ENCODE measurements around the gene CYB5D1.

Gene CYB5D1

GRCh38 chr17:7817643-7817964 is 40.2 kb upstream of the CYB5D1 start:
- H3K4me3 ChIP-seq (ENCODE audit: low read depth, low read length), result no peak overlapping the region
- no peak for DNase-seq (ENCODE audit: low read depth, low spot score)
- ChIA-PET POLR2A (no interaction called here), CTCF (interaction anchor here (1.2 to 2.1 kb wide), 2 partner anchors 16 to 75 kb away, joined by 3 to 13 read pairs; no protein-coding TSS in a partner anchor)
- TF ChIP-seq CTCF (IDR thresholded peaks at IDR 0.05; ENCODE audit: insufficient read depth, low read length, missing control alignments), result no peak

- H3K4me3 ChIP-seq (ENCODE audit: low read depth, low read length), result no peak overlapping the region
- no peak for TF ChIP-seq CTCF (IDR thresholded peaks at IDR 0.05; ENCODE audit: insufficient read depth, low read length, missing control alignments)
- no peak for DNase-seq (ENCODE audit: low read depth, low spot score)
- POLR2A ChIA-PET, result no interaction called here
- CTCF ChIA-PET, result interaction anchor here (0.9 to 4.2 kb wide), 6 partner anchors 19 to 95 kb away, joined by 3 to 17 read pairs (median 3); partner anchors contain the start of genes NAA38 and TMEM88
Observed at GRCh38 chr17:7818026-7818425, 39.8 kb upstream of the CYB5D1 start.

GRCh38 chr17:7818746-7819645 is 38.8 kb upstream of the CYB5D1 start:
- DNase-seq (ENCODE audit: low read depth, low spot score), result no peak
- no peak for TF ChIP-seq CTCF (IDR thresholded peaks at IDR 0.05; ENCODE audit: insufficient read depth, low read length, missing control alignments)
- POLR2A ChIA-PET, result no interaction called here
- CTCF ChIA-PET, result interaction anchor here (0.8 to 5.7 kb wide), 17 partner anchors 7 to 242 kb away, joined by 3 to 47 read pairs (median 3); partner anchors contain the start of genes KDM6B, NAA38 and TMEM88
- no peak overlapping the region for H3K4me3 ChIP-seq (ENCODE audit: low read depth, low read length)

GRCh38 chr17:7820231-7820630 is 37.6 kb upstream of the CYB5D1 start:
- CTCF ChIA-PET, result interaction anchor here (0.7 to 5.7 kb wide), 17 partner anchors 8 to 238 kb away, joined by 3 to 47 read pairs (median 7); partner anchors contain the start of genes KDM6B, NAA38 and TMEM88

GRCh38 chr17:7822126-7822525 is 35.7 kb upstream of the CYB5D1 start:
- ChIA-PET CTCF (interaction anchor here (0.5 to 5.7 kb wide), 21 partner anchors 10 to 220 kb away, joined by 3 to 47 read pairs (median 7); partner anchors contain the start of genes KDM6B, NAA38 and TMEM88), POLR2A (no interaction called here)
- H3K4me3 ChIP-seq (ENCODE audit: low read depth, low read length), result no peak overlapping the region
- TF ChIP-seq CTCF (IDR thresholded peaks at IDR 0.05; ENCODE audit: insufficient read depth, low read length, missing control alignments), result no peak
- DNase-seq (ENCODE audit: low read depth, low spot score), result no peak

More at GRCh38 chr17:7820231-7820630, 37.6 kb upstream of the CYB5D1 start:
- DNase-seq (ENCODE audit: low read depth, low spot score), result no peak
- H3K4me3 ChIP-seq (ENCODE audit: low read depth, low read length), result no peak overlapping the region
- no peak for TF ChIP-seq CTCF (IDR thresholded peaks at IDR 0.05; ENCODE audit: insufficient read depth, low read length, missing control alignments)
- POLR2A ChIA-PET, result no interaction called here

- POLR2A ChIA-PET, result no interaction called here
- CTCF ChIA-PET, result interaction anchor here (0.6 to 5.7 kb wide), 26 partner anchors 9 to 239 kb away, joined by 3 to 47 read pairs (median 5); partner anchors contain the start of genes KDM6B and NAA38
- no peak for DNase-seq (ENCODE audit: low read depth, low spot score)
- no peak overlapping the region for H3K4me3 ChIP-seq (ENCODE audit: low read depth, low read length)
- no peak for TF ChIP-seq CTCF (IDR thresholded peaks at IDR 0.05; ENCODE audit: insufficient read depth, low read length, missing control alignments)
Observed at GRCh38 chr17:7823581-7824001, 34.2 kb upstream of the CYB5D1 start.

Data from AG04449 (cell line).